GM11168 (cell line): ENCODE measurements around the gene KRT13.

Experiments
- in situ Hi-C: fragments of 300-500 bp; cut with MboI; formaldehyde crosslinking; loops from one replicate; pipeline ENCODE4 v1.12.0; 2022; ENCODE audit warnings: low sequenced_read_pairs; ENCODE audit not compliant: unreplicated experiment

Gene KRT13

DNA sequence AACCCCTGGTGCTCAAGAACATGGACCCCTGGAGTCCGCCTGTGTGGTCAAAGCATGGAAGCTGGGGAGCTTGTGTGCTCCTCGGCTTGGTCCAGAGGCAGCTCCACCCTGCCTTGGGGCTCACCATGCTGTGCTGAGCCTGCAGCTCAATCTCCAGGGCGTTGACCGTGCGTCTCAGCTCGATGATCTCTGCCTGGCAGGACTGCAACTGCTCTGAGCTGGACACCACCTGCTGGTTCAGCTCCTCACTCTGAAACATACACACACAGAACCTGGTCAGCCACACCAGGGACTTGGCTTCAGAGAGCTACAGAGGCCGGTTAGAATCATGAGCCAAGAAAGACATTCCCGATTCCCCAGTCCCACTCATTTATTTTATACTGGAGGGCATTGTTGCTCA, 27.2 kb downstream of the KRT13 start:
- in situ Hi-C loops = no loop called here

GRCh38 chr17:41476866-41477815, 28.3 kb downstream of the KRT13 start:
- in situ Hi-C loops = no loop called here

DNA sequence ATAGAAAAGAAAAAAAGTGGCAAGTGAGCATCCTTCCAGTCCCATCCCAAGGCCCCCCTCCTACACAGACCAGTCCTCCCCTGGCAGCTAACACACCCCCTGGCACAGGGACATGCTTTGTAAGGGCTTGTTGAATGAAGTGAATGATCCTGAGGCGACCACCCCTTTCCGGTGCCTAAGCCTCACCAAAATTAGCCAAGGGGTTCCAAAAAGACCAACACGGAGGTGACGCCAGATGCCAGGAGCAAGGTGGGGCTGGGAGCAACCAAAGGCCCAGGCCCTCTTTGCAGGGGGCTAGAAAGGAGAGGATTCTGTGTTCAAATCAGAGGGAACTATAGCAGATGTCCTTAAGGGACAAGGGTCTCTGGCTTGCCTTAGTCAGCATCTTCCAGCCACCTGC, 30.0 kb downstream of the KRT13 start:
- in situ Hi-C loops = no loop called here

- in situ Hi-C loops = no loop called here
Measured at GRCh38 chr17:41474863-41475262, 30.5 kb downstream of the KRT13 start.

- in situ Hi-C loops = no loop called here
Measured at GRCh38 chr17:41468346-41468745, 37.1 kb downstream of the KRT13 start.

DNA sequence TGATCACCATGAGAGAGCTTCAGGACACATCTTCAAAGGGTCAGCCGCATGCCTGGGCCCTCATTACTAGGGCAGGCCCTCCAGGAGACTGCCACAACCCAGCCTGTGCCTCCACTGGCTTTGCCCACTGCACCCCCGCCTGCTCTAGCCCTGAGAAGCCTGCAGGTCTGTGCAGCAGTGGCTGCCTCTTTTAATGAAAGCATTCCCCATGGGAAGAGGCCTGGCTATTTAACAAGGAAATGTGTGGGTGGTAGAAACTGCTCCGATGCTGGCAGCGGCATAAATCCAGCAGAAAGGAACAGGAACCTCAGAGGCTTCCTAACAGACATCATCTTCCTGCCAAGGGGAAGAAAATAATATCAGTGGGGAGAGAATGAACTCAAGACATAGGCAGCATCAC, 37.9 kb downstream of the KRT13 start:
- in situ Hi-C loops = no loop called here

- in situ Hi-C loops = no loop called here
Measured at GRCh38 chr17:41466988-41467387, 38.4 kb downstream of the KRT13 start, which contains the start of gene KRT32. TSS of gene KRT32 (minus strand) at chr17:41467386. CDS start at chr17:41467325, 61 bp downstream.

DNA sequence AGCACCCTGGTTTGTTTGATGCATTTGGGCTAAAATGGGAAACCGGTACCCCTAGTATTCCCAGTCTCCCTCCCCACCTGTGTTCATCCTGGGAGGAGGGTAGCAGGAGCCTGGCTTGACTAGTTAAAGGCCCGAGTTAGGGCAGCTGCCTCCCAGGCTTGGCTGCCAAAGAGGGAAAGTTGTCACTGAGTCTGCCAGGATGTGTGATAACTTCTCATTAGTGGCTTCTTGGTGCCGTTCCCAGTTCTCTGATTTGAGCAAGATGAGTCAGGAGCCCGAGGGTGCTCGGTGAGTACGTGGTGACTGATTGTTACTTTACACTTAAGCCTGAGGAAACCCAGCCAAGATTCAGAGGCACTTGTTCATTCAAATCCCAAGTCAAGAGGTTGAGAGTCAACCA, 40.7 kb downstream of the KRT13 start:
- in situ Hi-C loops = no loop called here

DNA sequence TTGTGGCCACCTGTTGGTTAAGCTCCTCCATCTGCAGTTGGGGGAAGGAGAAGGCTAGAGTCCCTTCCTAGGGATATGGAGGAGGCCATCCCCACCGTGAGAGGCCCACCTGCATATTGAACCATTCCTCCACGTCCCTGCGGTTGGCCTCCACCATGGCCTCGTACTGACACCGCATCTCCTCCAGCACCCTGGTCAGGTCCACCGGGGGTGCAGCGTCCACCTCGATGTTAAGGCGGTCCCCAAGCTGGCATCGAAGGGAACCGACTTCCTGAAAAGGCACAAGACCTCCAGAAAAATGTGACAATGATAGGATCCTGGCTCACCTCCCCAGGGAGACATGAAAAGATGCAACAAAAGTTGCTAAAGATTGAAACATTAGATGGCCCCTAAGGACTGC, 41.2 kb downstream of the KRT13 start:
- in situ Hi-C loops = no loop called here

DNA sequence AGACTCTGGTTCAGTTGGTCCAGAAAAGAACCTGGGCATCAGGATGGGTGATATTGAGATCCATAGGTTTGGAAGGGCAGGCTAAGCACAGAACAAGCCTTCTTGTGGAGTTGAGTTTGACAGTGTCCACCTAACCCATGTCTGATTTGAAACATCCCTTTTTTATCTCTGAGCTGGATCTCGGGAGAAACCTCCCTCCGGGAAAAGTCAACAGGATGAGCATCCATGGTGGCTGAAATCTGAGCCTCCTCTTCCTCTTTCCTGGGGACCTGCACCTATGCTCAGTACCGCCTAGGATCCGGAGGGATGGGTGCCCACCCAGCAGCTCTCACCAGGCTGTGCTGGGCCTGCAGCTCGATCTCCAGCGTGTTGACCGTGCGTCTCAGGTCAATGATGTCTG, 41.7 kb downstream of the KRT13 start:
- in situ Hi-C loops = no loop called here

DNA sequence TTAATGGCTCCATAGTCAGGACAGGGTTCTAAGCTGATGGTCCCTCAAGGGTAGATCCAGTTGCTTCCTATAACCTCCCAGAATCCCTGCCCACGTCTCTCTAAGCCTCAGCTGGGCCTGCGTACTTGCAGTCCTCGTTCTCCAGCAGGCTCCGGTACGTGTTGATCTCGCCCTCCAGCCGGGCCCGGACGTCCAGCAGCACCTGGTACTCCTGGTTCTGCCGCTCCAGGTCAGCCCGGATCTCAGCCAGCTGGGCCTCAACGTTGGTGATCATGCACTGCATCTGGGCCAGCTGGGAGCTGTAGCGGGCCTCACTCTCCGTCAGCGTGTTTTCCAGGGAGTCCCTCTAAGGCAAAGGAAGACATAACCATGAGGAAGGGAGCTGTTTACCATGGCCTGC, 42.7 kb downstream of the KRT13 start:
- in situ Hi-C loops = no loop called here

DNA sequence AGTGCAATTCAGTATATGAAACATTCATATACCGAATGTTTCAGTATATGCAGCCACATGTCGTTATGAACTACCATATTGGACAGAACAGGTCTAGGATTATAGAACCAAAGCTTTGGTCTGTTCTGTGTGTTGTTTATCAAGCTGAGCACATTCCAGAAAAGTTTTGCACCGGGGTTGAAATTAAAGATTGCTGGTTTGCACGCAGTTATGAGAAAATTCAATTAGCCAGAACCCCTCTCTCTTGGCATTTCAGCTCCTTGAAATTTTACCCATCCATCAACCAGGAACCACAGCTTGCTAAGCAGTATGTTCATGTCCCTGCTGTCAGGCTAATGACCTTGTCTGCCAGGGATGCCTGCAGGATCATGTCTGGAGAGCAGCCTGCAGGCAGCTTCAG, 47.7 kb downstream of the KRT13 start:
- in situ Hi-C loops = no loop called here

- in situ Hi-C loops = no loop called here
Measured at GRCh38 chr17:41456204-41456603, 49.2 kb downstream of the KRT13 start.

GRCh38 chr17:41455236-41455635, 50.2 kb downstream of the KRT13 start:
- in situ Hi-C loops = no loop called here

- in situ Hi-C loops = no loop called here
Measured at GRCh38 chr17:41453066-41453465, 52.3 kb downstream of the KRT13 start.

DNA sequence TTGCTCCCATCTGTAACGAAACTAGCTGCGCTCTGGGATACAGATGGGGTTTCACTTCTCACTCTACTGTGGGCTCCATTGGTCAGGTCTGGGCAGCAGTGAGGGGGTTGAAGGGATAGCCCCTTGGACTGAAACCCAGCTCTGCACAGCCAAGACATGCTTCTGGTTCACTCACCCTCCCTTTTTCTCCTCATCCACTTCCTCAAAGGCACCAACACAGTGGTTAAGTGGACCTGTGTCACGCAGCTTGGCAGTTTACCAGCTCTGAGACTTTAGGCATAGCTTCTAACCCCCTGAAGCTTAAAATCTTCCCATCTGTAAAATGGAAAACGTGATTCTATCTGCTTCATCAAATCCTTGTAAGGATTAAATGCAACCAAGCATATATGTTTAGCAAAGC, 53.1 kb downstream of the KRT13 start:
- in situ Hi-C loops = no loop called here

DNA sequence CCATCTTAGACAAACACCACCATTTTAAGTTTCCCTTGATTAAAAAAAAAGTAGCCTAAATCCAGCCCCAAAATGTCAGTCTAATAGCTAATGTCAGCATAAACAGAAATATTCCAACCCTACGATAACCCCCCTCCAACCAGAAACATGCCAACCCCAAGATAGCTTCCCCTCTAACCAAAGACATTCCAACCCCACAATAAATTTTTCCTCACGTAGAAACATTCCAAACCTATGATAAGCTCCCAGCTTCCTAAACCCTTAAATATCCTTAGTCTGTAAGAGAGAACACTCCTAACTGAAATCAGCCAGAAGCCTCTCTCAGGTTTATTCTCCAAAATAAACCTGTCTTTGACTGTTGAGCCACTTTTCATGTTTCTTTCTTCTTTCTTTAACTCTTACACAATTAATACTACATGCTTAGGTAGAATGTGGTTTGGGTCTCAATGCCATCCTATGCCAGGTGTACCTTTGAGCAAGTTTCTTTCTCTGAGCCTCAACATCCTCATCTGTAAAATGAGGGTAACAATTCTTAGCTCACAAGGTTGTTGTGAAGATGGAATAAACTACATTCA, 54.2 kb downstream of the KRT13 start:
- in situ Hi-C loops = no loop called here
